NCI-H446 (cell line): ENCODE measurements around the gene KRT20.

ENCODE experiments used
- DNase-seq, 2 experiments: peaks; one replicate each; lab custom pipeline; 2025; lab: John Stamatoyannopoulos, UW

KRT20 gene

DNA sequence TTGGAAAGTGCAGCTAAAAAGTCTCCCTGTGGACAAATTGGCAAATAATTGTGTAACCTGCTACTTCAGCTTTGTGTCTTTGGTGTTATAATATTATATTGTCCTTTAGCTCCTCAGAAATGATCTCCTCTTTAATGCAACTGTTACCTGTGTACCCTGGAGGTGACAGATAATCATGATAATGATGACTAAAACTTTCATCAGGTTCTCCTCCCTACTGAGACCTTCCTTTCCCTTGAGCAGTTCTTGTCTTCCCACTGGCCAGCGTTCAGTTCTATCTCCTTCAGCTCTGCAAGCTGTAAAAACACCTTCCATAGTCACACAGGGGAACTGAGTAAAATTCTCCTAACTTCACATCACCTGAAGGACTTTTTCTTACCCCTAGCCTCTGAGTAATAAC is 32.7 kb downstream of the KRT20 start:
- no peak for DNase-seq

DNA sequence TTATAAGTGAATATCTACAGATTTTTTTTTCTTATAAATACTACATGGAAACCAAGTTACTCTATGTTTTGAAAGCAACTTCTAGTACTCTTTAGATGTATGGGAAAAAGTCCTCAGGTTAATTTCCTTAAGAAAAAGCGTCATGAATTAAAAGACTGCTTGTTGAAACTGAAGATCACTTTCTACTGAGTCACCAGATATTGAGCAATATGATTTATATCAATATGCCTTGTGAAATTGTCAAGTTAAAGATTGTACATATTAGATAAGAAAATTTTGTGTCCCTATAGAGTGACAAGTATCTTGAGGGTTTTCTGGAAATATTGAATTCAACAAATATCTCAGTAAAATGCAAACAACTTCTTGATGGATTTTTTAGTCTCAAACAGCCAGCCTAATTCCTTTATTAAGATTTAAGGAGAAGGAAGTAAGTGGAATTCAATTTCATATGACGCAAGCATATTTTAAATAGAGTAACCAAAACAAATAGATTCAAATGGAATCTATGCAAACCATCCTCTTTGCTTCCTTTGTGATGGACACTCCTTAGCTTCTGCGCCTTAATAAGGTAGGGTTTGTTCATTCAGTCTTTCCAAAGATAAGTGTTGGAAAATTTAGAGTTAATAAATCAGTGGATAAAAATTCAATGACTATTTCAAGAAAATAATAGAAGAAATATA is 34.6 kb downstream of the KRT20 start:
- DNase-seq = no peak

DNA sequence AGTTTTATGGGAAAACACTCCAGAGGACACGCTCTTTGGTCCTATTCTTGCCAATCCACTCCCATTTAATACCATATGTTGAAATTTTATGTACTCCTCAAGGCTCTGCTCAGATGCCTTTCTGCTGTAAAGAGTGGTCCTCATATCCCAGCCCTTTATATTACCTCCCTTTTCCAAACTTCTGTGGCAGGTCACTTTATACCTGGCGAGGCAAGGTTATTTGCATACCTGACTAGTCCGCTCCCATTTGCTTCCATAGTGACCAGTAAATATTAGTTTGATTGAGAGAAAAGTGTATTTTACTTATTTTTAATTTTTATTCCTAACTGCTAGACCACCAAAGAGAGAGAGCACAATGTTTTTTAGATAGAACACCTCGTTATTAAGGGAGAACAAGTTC is 35.3 kb downstream of the KRT20 start:
- no peak for DNase-seq

DNA sequence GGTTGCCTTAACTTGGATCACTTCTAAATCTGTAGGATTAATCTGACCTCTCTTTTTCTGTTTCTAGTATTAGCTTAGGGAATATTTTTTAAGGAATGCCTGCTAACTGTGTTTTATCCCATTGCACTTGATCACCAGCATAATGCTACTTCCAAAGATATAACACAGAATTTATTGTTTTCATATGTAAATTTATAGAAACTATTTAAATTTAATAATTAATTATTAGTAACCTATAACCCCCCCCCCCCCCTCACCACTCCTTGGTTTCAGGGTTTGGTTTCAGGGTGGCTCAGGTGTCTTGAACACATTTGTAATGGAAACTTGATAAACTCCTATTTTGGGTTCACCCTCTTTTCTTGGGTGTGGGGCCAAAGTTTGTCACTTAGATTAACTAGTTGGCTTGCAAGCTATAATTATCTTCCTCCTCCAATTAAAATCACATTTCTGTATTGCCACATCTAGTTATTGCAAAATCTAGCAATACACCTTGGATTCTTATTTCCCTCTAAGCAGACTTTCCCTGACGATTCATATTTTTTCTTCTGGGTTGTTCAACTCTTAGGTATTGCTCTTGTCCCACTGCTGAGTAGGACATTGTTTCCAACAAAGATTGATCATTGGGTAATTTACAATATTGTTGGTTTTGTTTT is 36.3 kb downstream of the KRT20 start:
- no peak for DNase-seq

DNA sequence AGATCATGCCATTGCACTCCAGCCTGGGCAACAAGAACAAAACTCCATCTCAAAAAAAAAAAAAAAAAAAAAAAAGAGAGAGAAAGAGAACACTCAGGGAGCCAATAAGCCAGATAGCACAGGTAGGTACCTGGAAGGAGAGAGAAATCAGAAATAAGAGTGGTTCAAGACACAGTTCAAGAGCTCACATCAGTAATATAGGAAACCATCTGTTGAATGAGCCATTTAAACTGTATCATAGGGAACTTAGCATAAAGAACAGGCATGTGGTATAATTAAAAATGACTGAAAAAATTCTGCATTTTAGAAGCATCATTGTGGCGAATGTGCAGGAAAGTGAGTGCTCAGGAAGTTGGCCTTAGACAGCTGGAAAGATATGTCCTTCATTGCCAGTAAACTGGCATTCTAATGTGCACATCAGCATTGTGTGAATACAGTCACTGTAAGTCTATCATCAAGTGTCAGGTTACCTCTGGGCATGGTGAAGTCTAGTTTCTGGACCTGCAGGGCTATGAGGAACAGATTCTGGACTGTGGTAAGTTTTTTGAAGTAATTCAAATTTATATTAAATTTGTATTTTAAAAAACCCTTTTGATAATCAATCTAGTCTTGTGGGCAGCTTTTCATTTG is 38.4 kb downstream of the KRT20 start:
- no peak for DNase-seq

DNA sequence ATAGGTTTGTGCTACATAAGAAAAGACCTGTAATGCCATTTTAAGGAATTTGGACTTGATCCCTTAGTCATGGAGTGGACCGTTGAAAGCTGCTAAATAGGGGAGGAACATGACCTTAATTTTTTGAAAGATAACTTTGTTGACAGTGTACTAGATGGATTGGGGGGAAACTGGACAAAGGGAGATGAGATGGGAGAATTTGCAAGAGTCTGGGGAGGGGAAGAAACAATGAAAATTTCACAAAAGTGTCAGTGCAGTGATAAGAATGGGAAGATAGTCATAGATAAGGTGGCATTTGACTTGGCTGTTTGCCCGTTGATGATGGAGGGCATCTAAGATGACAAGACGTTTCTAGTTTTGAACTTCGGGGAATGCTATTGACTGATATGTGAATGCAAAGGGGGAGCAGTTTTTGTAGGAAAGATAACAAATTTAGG is 40.4 kb downstream of the KRT20 start:
- DNase-seq = no peak

DNA sequence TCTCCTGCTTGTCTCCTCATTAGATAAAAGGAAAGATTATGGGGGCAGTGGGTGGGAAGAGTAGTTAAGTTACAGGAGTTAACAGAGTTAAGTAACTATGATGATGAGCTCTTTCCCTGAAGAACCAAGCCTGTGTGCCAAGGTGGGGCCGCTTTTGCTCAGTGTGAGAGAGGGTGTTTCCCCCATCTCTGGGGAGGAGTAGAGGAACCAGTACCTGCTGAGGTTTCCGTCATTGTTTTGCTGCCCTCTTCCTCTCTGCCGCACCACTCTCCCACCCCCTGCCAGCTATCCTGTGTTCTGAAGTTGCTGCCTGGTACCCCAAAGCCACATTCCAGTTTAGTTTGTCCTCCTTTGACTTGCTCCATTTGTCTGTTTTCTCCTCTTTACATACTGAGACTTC is 41.8 kb downstream of the KRT20 start:
- DNase-seq = no peak

DNA sequence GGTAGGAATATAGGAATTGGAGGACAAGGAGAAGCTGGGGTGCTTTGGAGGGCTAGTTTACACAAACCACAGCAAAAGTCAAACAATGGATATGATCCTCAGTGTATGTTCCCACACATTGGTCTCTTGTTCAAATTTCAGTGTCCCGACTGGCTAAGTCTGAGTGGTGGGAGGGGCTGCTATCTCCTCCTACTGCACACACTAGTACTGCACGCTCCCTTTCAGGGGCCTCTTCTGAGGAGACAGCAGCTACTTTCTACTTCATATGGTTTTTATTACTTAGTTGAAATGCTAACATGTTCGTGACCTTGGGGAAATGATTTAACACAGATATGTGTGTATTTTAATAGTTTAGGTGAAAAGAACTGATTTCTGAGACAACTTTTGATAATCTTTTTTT is 43.8 kb downstream of the KRT20 start:
- no peak for DNase-seq

DNA sequence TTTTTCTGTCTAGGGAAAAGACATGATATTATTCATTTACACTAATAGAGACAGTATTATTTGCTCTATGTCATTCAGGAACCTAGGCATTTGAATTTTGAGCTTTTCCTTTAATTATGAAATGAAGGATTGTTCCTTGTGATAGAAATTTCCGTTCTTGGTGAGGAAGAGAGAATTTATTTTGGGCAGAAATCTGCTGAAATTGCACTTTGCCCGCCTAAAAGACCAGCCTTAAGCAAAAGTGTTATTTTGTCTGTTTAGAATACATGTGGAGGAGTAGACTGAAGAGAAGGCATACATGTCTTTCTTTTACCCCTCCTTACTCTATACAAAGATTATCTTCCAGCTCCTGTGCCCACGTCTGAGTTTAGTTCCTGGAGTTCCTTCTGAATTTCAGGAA is 45.8 kb downstream of the KRT20 start:
- DNase-seq = no peak

DNA sequence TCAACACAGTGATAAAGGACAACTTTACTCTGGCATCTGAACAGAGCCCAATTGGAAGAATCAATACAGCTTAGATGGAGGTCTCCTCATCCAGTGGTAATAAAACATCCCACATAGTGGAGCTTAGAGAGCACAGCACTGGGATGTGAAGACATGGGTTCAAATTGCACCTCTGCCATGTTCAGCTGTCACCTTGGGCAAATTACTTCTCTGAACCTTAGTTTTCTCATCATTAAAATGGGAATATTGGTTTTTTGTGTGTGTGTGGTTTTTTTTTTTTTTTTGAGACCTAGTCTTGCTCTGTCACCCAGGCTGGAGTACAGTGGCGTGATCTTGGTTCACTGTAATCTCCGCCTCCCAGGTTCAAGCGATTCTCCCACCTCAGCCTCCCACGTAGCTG is 49.0 kb downstream of the KRT20 start:
- no peak for DNase-seq

DNA sequence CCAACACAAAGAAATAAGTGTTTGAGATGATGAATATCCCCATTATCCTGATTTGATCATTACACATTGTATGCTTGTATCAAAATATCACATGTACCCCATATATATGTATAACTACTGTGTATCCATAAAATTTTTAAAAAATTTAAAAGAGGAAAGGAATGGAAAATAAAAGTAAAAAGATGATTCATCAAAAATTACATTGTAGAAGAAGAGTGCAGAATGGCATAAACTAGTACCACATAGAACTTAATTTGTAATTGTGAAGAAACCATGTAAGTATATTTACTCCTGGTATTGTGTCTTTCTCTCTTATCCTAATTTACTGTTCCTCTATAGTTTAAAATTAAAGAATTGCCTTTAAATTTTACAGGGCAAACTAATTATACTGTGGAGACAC is 51.2 kb downstream of the KRT20 start:
- no peak for DNase-seq

DNA sequence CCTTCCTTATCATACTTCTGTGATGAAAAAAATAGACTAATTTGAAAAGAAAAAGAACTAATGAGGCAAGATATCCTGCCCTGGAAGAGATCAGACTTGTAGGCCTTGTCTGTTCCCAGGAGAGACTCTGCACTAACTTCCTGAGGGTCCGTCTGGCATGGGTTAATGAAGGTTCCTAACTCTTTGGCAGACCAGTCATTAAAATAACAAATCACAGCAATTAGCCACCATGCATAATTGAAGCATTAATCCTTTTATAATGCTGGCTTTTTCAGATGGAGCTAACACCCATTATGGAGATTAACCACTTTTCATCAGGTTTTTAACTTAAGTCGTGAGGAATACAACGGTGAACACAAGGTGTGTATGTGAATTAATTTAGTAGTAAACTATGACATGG is 52.2 kb downstream of the KRT20 start:
- no peak for DNase-seq

DNA sequence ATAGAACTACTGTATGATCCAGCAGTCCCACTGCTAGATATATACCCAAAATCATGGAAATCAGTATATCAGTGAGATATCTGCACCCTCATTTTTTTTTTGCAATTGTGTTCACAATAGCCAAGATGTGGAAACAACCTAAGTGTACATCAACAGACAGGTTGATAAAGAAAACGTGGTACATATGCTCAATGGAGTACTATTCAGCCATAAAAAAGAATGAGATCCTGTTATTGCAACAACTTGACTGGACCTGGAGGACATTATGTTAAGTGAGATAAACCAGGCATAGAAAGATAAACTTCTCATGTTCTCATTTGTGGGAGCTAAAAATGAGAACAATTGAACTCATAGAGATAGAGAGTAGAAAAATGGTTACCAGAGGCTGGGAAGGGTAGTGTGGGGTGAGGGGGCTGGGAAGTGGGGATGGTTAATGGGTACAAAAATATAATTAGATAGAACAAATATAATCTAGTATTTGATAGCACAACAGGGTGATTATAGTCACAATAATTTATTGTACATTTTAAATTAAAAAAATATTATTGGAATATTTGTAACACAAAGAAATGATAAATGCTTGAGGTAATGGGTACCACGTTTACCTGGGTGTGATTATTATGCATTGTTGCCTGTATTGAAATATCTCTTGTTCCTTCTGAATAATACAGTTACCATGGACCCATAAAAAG is 54.8 kb downstream of the KRT20 start:
- DNase-seq = no peak

DNA sequence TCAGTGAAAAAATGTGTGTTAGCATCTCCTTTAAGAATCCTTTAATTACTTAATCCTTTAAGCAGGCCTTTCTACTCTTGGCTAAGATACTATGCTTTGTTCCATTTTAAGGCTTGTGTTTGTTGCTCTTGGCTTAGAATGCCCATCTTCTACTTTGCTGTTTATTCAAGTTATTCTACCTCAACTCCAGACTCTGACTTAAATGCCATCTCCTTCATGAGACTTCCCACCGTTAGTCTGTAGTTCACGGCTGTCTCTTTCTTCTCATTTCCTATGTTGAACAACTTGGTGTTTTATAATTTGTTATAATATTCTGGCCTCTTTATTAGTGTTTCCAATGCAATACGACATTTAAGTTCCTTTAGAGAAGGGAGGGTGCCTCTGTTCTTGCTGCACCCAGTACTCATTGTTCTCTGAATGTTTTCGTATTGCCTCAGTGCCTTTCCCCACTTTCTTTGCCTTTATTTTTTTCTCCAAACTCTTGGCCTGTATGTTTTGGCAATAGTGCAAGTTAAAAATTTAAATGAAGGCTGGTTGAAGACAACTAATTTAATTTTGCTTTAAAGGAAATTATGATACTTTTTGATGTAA is 56.5 kb downstream of the KRT20 start:
- no peak for DNase-seq

DNA sequence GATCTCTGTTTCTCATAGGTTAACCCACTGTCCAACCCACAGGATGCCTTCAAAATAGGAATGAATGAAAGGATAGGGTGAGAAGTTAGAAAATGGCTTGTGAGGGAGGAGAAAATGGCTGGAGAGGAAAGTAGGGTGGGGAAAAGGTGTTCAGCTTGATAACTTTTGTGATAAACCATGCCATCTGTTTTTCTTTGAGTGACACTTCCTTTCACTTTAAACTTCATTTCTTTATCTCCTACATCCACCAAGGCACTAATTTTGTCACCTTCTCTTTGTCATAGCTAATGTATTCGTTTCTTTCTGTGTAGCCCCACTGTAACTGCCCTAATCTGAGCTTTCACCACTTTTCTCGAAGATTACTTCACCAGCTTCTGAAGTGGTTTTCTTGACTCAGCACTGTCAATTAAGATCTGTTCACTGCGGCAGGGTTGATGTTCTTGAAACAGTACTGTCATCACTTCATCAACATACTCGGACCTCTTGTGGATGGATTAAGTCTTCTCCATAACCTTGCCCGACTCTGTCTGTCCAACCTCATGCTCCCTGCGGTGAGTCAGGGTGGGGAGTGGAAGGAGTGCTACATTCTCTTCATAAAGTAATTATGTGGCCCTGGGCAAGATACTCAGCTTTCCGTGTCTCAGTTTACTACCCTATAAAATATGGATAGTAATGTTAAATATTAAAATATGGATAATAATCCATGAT is 57.1 kb downstream of the KRT20 start:
- no peak for DNase-seq
